Germinal center (tissue), 1 donor: Measurements from ENCODE around the gene GGNBP2.

Experiments used
- DNase-seq: peaks from one replicate; pipeline ENCODE4 v3.0.0; 2012; ENCODE audit warnings: mixed read lengths, low spot score

Gene GGNBP2

GRCh38 chr17:36523113-36523512 lies 21.6 kb upstream of the GGNBP2 start:
- DNase-seq, result no peak

- DNase-seq, result no peak
These were observed 20.3 kb upstream of the GGNBP2 start for GRCh38 chr17:36524428-36524876.

GRCh38 chr17:36525113-36525512 lies 19.6 kb upstream of the GGNBP2 start:
- no peak for DNase-seq

GRCh38 chr17:36525888-36526287 lies 18.8 kb upstream of the GGNBP2 start:
- DNase-seq, result no peak

- no peak for DNase-seq
These were observed 17.0 kb upstream of the GGNBP2 start for GRCh38 chr17:36527621-36528250.

- DNase-seq, result no peak
These were observed 15.6 kb upstream of the GGNBP2 start for GRCh38 chr17:36529121-36529520.

GRCh38 chr17:36532435-36532975 lies 12.2 kb upstream of the GGNBP2 start:
- no peak for DNase-seq

- peak; percentile 68 for DNase-seq
These were observed 10.5 kb upstream of the GGNBP2 start for GRCh38 chr17:36533935-36534839.

- peak; percentile 88 for DNase-seq
These were observed 9.7 kb upstream of the GGNBP2 start, which contains the start of the genes MYO19 and PIGW for GRCh38 chr17:36534840-36535668. Gene MYO19, minus strand, starts transcription at chr17:36534868. Its CDS starts 2,330 bp downstream, at chr17:36532538. Gene PIGW, plus strand, starts transcription at chr17:36534987. Its CDS starts 2,115 bp downstream, at chr17:36537102.

- DNase-seq, result no peak
These were observed 9.0 kb upstream of the GGNBP2 start for GRCh38 chr17:36535669-36536081.

GRCh38 chr17:36540696-36541095 lies 4.0 kb upstream of the GGNBP2 start:
- no peak for DNase-seq

- DNase-seq, result no peak
These were observed 2.0 kb upstream of the GGNBP2 start for GRCh38 chr17:36542755-36543154.

- DNase-seq, result peak; percentile 21
These were observed 744 bp upstream of the GGNBP2 start for GRCh38 chr17:36544044-36544306.

GRCh38 chr17:36545077-36545464 lies 352 bp downstream of the GGNBP2 start:
- no peak for DNase-seq

- peak; percentile 95 for DNase-seq
These were observed 1.0 kb downstream of the GGNBP2 start for GRCh38 chr17:36545465-36546417.

GRCh38 chr17:36546418-36547093 lies 1.8 kb downstream of the GGNBP2 start:
- no peak for DNase-seq

GRCh38 chr17:36547776-36548175 lies 3.1 kb downstream of the GGNBP2 start:
- DNase-seq, result no peak

GRCh38 chr17:36550491-36551417 lies 6.0 kb downstream of the GGNBP2 start:
- DNase-seq, result peak; percentile 55

- no peak for DNase-seq
These were observed 8.7 kb downstream of the GGNBP2 start for GRCh38 chr17:36553459-36553858.
